ENCODE data around the gene PHOSPHO1. TPM values are rescaled to one million over a fixed set of nuclear protein-coding genes. Genes with fewer than 3 reads are reported as not detected.

Gene PHOSPHO1
- total and polyA plus RNA-seq, 2 donors (not counting 1 experiment from before 2014, with no cell fraction given) = 0.14 to 0.17 TPM

DNA sequence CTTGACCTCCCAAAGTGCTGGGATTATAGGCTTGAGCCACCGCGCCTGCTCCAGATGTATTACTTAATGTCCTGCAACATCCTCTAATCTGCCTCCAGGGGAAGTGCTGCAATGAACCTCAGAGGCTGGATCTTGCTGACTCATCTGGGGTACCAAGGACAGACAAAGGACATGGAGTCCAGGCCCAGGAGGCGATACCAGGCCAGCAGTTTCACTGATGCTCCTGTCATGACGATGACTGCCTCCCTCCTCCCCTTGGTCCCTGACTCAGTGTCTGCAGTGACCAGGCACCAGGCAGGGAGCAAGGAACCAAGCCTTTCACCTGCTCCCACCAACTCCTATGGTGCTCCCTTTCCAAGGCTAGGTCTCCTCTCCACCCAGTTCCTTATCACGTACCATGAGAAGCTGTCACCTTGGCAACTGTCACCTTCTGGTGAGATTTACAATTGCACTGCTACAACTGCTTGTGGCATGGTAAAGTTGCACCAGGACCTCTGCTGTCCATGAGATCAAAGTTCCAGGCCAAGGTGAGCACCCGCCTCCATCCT lies 21.6 kb upstream of the PHOSPHO1 start:
- H3K9ac ChIP-seq (ENCODE audit: insufficient read depth, low read length) = no peak overlapping the region
- peaks cover 8% of the 10 kb centered on the region for H3K27me3 ChIP-seq (ENCODE audit: control insufficient read depth, insufficient read depth, low read length)
- TF ChIP-seq EZH2 (IDR thresholded peaks at IDR 0.05; ENCODE audit: low read length, missing control alignments) = no peak
- no peak for TF ChIP-seq CTCF (conservative IDR thresholded peaks at IDR 0.05 in 1 of 2, IDR thresholded peaks at IDR 0.05 in 1 of 2; ENCODE audit: low read depth in 1 of 2, low read length in 2 of 2)
- no peak overlapping the region for H2AFZ ChIP-seq (ENCODE audit: low read length)
- H4K20me1 ChIP-seq (ENCODE audit: control insufficient read depth, extremely low read depth, insufficient read depth, low read length) = no peaks in the 10 kb centered on the region
- no peak overlapping the region for H3K27ac ChIP-seq (ENCODE audit: insufficient read depth, low read length)
- no peaks in the 10 kb centered on the region for H3K9me3 ChIP-seq (ENCODE audit: control insufficient read depth, insufficient read depth, low read depth, low read length)
- DNase-seq (ENCODE audit: low read depth in 2 of 2) = peak in 1 of 2 donors; percentile 31
- H3K4me3 ChIP-seq (replicated peaks in 1 of 4; ENCODE audit: control extremely low read depth in 1 of 4, insufficient read depth in 1 of 4, low read depth in 3 of 4, low read length in 4 of 4) = no peak overlapping the region
- no peaks in the 10 kb centered on the region for H3K79me2 ChIP-seq (ENCODE audit: control insufficient read depth, insufficient read depth, low read length)
- no peaks in the 10 kb centered on the region for H3K36me3 ChIP-seq (ENCODE audit: control insufficient read depth, insufficient read depth, low read length)
- no peak overlapping the region for H3K4me2 ChIP-seq (ENCODE audit: extremely low read depth, insufficient read depth, low read length)
- H3K4me1 ChIP-seq (ENCODE audit: control insufficient read depth, extremely low read depth, insufficient read depth, low read length) = no peaks in the 10 kb centered on the region

- H4K20me1 ChIP-seq (ENCODE audit: control insufficient read depth, extremely low read depth, insufficient read depth, low read length) = no peaks in the 10 kb centered on the region
- H3K4me3 ChIP-seq (replicated peaks in 1 of 4; ENCODE audit: control extremely low read depth in 1 of 4, insufficient read depth in 1 of 4, low read depth in 3 of 4, low read length in 4 of 4) = no peak overlapping the region
- peaks cover 8% of the 10 kb centered on the region for H3K27me3 ChIP-seq (ENCODE audit: control insufficient read depth, insufficient read depth, low read length)
- TF ChIP-seq CTCF (conservative IDR thresholded peaks at IDR 0.05 in 1 of 2, IDR thresholded peaks at IDR 0.05 in 1 of 2; ENCODE audit: low read depth in 1 of 2, low read length in 2 of 2) (no peak), EZH2 (IDR thresholded peaks at IDR 0.05; ENCODE audit: low read length, missing control alignments) (no peak)
- DNase-seq (ENCODE audit: low read depth in 2 of 2) = no peak
- H3K27ac ChIP-seq (ENCODE audit: insufficient read depth, low read length) = no peak overlapping the region
- H2AFZ ChIP-seq (ENCODE audit: low read length) = no peak overlapping the region
- H3K9me3 ChIP-seq (ENCODE audit: control insufficient read depth, insufficient read depth, low read depth, low read length) = no peaks in the 10 kb centered on the region
- no peak overlapping the region for H3K9ac ChIP-seq (ENCODE audit: insufficient read depth, low read length)
- H3K36me3 ChIP-seq (ENCODE audit: control insufficient read depth, insufficient read depth, low read length) = no peaks in the 10 kb centered on the region
- no peaks in the 10 kb centered on the region for H3K4me1 ChIP-seq (ENCODE audit: control insufficient read depth, extremely low read depth, insufficient read depth, low read length)
- H3K4me2 ChIP-seq (ENCODE audit: extremely low read depth, insufficient read depth, low read length) = no peak overlapping the region
- H3K79me2 ChIP-seq (ENCODE audit: control insufficient read depth, insufficient read depth, low read length) = no peaks in the 10 kb centered on the region
Measured at GRCh38 chr17:49249890-49250522, 19.4 kb upstream of the PHOSPHO1 start.

DNA sequence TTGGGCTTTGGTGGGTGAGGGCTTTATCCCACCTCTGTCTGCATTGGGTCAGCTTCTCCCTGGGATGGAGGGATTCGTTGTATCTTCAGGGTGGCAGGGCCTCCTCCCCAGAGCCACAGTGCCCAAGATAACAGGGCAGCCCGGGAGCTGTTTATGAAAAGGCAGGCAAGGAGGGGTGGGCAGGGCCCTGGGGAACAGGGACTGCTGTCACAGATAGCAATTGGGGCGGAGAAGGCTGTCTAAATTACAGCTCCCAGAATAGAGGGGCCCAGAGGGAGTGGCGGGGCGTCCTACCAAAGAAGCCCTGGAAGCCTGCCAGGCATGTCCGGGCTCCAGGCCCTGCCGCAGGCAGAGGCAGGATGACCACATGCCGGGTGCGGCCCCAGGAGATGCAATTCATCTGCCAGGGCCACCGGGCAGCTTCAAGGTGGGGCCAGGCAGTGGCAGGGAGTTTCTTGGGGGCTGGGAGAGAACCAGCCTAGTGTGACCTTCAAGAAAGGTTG lies 18.8 kb upstream of the PHOSPHO1 start:
- DNase-seq (ENCODE audit: low read depth in 2 of 2) = peak; percentile 40 to 45

More for the DNA sequence above, 18.8 kb upstream of the PHOSPHO1 start:
- Histone ChIP-seq H3K27ac (ENCODE audit: insufficient read depth, low read length) (no peak overlapping the region), H2AFZ (ENCODE audit: low read length) (no peak overlapping the region), H4K20me1 (ENCODE audit: control insufficient read depth, extremely low read depth, insufficient read depth, low read length) (no peaks in the 10 kb centered on the region), H3K27me3 (ENCODE audit: control insufficient read depth, insufficient read depth, low read length) (peaks cover 8% of the 10 kb centered on the region), H3K4me2 (ENCODE audit: extremely low read depth, insufficient read depth, low read length) (no peak overlapping the region), H3K4me1 (ENCODE audit: control insufficient read depth, extremely low read depth, insufficient read depth, low read length) (no peaks in the 10 kb centered on the region), H3K79me2 (ENCODE audit: control insufficient read depth, insufficient read depth, low read length) (no peaks in the 10 kb centered on the region), H3K4me3 (replicated peaks in 1 of 4; ENCODE audit: control extremely low read depth in 1 of 4, insufficient read depth in 1 of 4, low read depth in 3 of 4, low read length in 4 of 4) (no peak overlapping the region), H3K9ac (ENCODE audit: insufficient read depth, low read length) (no peak overlapping the region), H3K36me3 (ENCODE audit: control insufficient read depth, insufficient read depth, low read length) (no peaks in the 10 kb centered on the region), H3K9me3 (ENCODE audit: control insufficient read depth, insufficient read depth, low read depth, low read length) (no peaks in the 10 kb centered on the region)
- no peak for TF ChIP-seq CTCF (conservative IDR thresholded peaks at IDR 0.05 in 1 of 2, IDR thresholded peaks at IDR 0.05 in 1 of 2; ENCODE audit: low read depth in 1 of 2, low read length in 2 of 2)
- TF ChIP-seq EZH2 (IDR thresholded peaks at IDR 0.05; ENCODE audit: low read length, missing control alignments) = no peak

Data from fibroblast of lung (primary cell).